WERI-Rb-1 (cell line): Measurements from ENCODE around the gene MRM3.

Source experiments
- DNase-seq: peaks from one replicate; pipeline ENCODE4 v3.0.0-alpha.2; 2020
- H3K27ac ChIP-seq: fragments of 250-450 bp; sonication (Bioruptor Pico); 2 replicates; pipeline ENCODE4 v1.5.1; 2020; ENCODE audit warnings: mild to moderate bottlenecking, moderate library complexity
- H3K27me3 ChIP-seq: fragments of 250-450 bp; sonication (Bioruptor Pico); 2 replicates; pipeline ENCODE4 v1.5.1; 2021; ENCODE audit warnings: mild to moderate bottlenecking, low read depth, moderate library complexity; ENCODE audit not compliant: insufficient read depth, severe bottlenecking
- H3K36me3 ChIP-seq: fragments of 250-450 bp; sonication (Bioruptor Pico); 2 replicates; pipeline ENCODE4 v1.5.1; 2020; ENCODE audit warnings: mild to moderate bottlenecking, moderate library complexity
- H3K4me3 ChIP-seq: 2 replicates; pipeline ENCODE4 v1.5.1; 2011; ENCODE audit warnings: low read depth, mild to moderate bottlenecking, control low read depth, low read length
- H3K9me3 ChIP-seq: fragments of 250-450 bp; sonication (Bioruptor Pico); 2 replicates; pipeline ENCODE4 v1.5.1; 2021; ENCODE audit warnings: mild to moderate bottlenecking, moderate library complexity; ENCODE audit not compliant: severe bottlenecking
- TF ChIP-seq, protein P1 (sequence below): IDR thresholded peaks from 2 replicates; pipeline ENCODE4 v1.5.1; 2011; ENCODE audit warnings: low read depth, mild to moderate bottlenecking, control low read depth, inconsistent platforms, low read length

Gene MRM3, protein sequence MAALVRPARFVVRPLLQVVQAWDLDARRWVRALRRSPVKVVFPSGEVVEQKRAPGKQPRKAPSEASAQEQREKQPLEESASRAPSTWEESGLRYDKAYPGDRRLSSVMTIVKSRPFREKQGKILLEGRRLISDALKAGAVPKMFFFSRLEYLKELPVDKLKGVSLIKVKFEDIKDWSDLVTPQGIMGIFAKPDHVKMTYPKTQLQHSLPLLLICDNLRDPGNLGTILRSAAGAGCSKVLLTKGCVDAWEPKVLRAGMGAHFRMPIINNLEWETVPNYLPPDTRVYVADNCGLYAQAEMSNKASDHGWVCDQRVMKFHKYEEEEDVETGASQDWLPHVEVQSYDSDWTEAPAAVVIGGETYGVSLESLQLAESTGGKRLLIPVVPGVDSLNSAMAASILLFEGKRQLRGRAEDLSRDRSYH

DNA sequence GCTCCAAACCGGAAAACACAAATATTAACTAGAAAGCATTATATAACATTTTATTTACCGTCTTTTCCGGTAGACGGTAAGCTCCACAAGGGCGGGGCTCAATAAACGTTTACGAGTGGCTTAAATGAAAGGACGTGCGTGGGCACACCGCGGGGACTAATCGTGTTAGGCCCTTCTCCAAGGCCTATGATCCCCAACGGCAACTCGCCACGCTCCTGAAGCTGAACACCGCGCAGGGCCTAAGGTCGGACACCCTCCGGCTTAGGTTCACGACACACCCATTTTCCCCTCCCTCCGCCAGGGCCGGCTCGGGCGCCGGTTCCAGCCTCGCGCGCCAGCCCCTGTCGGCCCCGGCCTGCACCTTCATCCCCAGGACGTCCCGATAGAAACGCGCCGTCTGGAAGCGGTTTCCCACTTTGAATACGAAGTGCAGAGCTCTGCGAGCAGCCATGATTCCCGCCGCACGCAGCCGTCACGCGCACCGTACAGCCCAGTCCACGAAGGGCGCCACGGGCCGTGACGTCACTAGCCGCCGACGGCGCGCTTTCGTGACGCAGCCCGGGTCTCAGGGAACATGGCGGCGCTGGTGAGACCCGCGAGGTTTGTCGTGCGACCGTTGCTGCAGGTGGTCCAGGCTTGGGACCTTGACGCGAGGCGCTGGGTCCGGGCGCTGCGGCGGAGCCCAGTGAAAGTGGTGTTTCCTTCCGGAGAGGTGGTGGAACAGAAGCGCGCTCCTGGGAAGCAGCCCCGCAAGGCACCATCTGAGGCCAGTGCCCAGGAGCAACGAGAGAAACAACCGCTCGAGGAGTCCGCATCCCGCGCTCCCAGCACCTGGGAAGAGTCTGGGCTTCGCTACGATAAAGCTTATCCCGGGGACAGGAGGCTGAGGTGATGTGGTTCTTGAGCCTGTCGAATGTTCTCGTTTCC, at the start of gene MRM3, which contains the start of gene GLOD4:
TSS of gene MRM3 (plus strand) at position 549 of the 927 bp plus-strand sequence. CDS start at position 575, 26 bp downstream.
TSS of gene GLOD4 (minus strand) at position 476 of the 927 bp plus-strand sequence. CDS start at position 451, 25 bp downstream.
- H3K36me3 ChIP-seq: peaks cover 35% of the 10 kb centered on the region
- H3K27ac ChIP-seq: peak within 1 kb of the TSS; percentile 95

DNA sequence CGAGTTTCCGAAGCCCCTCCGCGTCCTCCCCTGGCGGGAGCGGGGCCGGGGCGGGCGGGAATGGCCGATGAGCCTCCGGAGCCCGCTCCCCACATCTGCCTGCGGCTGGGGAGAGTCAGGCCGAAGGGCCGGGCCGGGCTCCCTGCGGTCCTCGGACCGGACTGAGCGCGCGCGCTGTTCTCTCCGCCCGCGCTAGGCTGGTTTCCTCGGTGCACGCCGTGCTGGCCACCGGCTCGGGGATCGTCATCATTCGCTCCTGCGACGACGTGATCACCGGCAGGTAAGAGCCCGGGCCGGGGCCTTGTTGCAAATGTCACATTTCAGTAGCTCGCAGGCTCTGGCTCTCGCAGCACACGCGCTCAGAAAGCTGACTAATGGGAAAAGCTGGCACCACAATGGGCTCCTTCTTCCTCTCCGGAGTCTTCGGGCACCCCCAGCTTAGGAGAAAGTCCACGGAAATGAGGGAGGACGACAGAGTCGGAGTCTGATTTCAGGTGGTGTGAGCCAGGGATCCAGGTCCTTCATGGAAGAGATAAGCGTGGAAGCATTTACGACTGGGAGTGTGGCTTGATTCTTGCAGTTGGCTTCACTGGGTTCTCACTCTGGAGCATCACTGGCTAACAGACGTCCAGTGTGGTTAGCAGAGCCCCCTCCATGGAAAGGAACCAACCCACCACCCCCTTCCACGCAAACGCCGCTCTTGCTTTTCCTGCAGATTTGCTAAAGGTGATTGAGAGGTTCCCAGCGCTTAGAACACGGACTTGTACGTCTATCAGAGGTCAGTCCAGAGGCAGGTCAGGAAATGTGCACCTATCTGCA, 49.0 kb upstream of the MRM3 start:
- TF ChIP-seq, protein P1, sequence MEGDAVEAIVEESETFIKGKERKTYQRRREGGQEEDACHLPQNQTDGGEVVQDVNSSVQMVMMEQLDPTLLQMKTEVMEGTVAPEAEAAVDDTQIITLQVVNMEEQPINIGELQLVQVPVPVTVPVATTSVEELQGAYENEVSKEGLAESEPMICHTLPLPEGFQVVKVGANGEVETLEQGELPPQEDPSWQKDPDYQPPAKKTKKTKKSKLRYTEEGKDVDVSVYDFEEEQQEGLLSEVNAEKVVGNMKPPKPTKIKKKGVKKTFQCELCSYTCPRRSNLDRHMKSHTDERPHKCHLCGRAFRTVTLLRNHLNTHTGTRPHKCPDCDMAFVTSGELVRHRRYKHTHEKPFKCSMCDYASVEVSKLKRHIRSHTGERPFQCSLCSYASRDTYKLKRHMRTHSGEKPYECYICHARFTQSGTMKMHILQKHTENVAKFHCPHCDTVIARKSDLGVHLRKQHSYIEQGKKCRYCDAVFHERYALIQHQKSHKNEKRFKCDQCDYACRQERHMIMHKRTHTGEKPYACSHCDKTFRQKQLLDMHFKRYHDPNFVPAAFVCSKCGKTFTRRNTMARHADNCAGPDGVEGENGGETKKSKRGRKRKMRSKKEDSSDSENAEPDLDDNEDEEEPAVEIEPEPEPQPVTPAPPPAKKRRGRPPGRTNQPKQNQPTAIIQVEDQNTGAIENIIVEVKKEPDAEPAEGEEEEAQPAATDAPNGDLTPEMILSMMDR: no peak
- Histone ChIP-seq H3K27ac (peak overlapping the region; percentile 90), H3K27me3 (no peaks in the 10 kb centered on the region), H3K4me3 (peak overlapping the region; percentile 73), H3K36me3 (peaks cover 47% of the 10 kb centered on the region), H3K9me3 (no peaks in the 10 kb centered on the region)
- peak; percentile 25 for DNase-seq

More for the DNA sequence above, at the start of gene MRM3, which contains the start of gene GLOD4:
- no peaks in the 10 kb centered on the region for H3K9me3 ChIP-seq
- peak; percentile 87 for DNase-seq
- TF ChIP-seq, protein P1: 0 out of 2 replicates have a peak, but pooled peaks have one; percentile 8
- peak within 1 kb of the TSS; percentile 94 for H3K4me3 ChIP-seq
- H3K27me3 ChIP-seq: no peaks in the 10 kb centered on the region

DNA sequence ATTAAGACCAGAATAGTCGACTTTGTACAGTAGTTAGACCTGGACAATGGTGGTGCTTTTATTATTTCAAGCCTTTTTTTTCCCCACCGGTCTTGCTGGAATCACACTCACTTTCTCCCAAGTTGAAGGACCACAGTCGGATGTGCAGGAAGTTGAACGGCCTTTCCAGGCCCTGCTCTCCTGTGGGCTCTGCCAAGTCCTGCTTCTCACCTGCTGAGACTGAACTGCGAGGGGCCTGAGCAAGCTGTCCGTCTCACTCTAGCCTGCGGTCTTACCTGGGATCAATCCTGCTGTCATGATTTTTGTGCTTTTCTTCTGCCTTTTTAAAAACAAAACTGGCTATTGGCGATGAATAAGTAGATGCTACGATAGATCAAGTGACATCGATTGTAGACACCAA, 48.4 kb upstream of the MRM3 start:
- Histone ChIP-seq H3K36me3 (peaks cover 53% of the 10 kb centered on the region), H3K27ac (no peak overlapping the region), H3K9me3 (no peaks in the 10 kb centered on the region), H3K4me3 (peak overlapping the region; percentile 73; the same call in 1 of the 2 replicates), H3K27me3 (no peaks in the 10 kb centered on the region)
- DNase-seq: no peak
- TF ChIP-seq, protein P1: no peak

DNA sequence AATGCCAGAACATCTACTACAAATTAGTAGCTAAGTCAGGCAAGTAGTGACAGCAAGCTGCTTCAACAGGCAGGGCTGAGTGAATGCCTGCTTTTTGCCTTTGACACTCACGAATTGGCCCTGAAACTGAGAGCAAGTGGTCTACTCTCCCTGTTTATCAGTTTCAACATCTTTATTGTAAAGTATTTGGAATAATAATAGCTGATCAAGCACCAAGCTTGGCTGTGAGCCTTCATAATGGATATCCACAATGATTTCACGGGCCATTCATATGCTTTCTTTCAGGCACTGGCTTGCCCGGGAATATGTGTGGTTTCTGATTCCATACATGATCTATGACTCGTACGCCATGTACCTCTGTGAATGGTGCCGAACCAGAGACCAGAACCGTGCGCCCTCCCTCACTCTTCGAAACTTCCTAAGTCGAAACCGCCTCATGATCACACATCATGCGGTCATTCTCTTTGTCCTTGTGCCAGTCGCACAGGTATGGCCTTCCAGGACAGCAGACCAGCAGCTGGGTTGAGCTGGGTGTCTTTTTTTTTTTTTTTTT, 44.5 kb upstream of the MRM3 start:
- TF ChIP-seq, protein P1: no peak
- Histone ChIP-seq H3K36me3 (peaks cover 88% of the 10 kb centered on the region), H3K27me3 (no peaks in the 10 kb centered on the region), H3K4me3 (no peak overlapping the region), H3K27ac (no peak overlapping the region), H3K9me3 (no peaks in the 10 kb centered on the region)
- no peak for DNase-seq
